GM18505 (cell line): ENCODE results near the gene OR4F6.
"Not testable (repeated sequence)": the region's sequence is repeated elsewhere in the genome, so short reads cannot be mapped to it uniquely, and the experiment has no call there.

Experiments
- ATAC-seq: cut with Tn5 transposase; IDR thresholded peaks from one replicate; pipeline ENCODE4 v1.9.1; 2021; ENCODE audit not compliant: unreplicated experiment
- POLR2A ChIP-seq: IDR thresholded peaks from 4 replicates; pipeline ENCODE4 v1.6.1; 2011; ENCODE audit warnings: borderline replicate concordance; ENCODE audit not compliant: insufficient read depth, insufficient read length; ENCODE audit errors: extremely low read depth

Gene OR4F6

GRCh38 chr15:101803209-101803608, at the start of gene OR4F6:
Gene OR4F6 (plus strand): TSS chr15:101803509. CDS start chr15:101805720, 2,211 bp downstream.
- ATAC-seq: no peak
- no peak for TF ChIP-seq POLR2A

- not testable (repeated sequence) for ATAC-seq
Observed at GRCh38 chr15:101764669-101765339, 38.5 kb upstream of the OR4F6 start.

GRCh38 chr15:101765340-101765671, 38.0 kb upstream of the OR4F6 start:
- not testable (repeated sequence) for ATAC-seq

- TF ChIP-seq POLR2A: no peak
- no peak for ATAC-seq
Observed at GRCh38 chr15:101765772-101766456, 37.4 kb upstream of the OR4F6 start.

GRCh38 chr15:101767083-101767640, 36.1 kb upstream of the OR4F6 start:
- not testable (repeated sequence) for ATAC-seq

- no peak for TF ChIP-seq POLR2A
- ATAC-seq: no peak
Observed at GRCh38 chr15:101772921-101773320, 30.4 kb upstream of the OR4F6 start.

- no peak for ATAC-seq
- no peak for TF ChIP-seq POLR2A
Observed at GRCh38 chr15:101773496-101774100, 29.7 kb upstream of the OR4F6 start.

- TF ChIP-seq POLR2A: no peak
- no peak for ATAC-seq
Observed at GRCh38 chr15:101775136-101775535, 28.2 kb upstream of the OR4F6 start.

- not testable (repeated sequence) for ATAC-seq
Observed at GRCh38 chr15:101778576-101778975, 24.7 kb upstream of the OR4F6 start.

GRCh38 chr15:101780225-101780624, 23.1 kb upstream of the OR4F6 start:
- ATAC-seq: not testable (repeated sequence)

- no peak for ATAC-seq
- TF ChIP-seq POLR2A: no peak
Observed at GRCh38 chr15:101781928-101782327, 21.4 kb upstream of the OR4F6 start.

GRCh38 chr15:101784644-101785043, 18.7 kb upstream of the OR4F6 start:
- no peak for ATAC-seq
- no peak for TF ChIP-seq POLR2A

- ATAC-seq: not testable (repeated sequence)
Observed at GRCh38 chr15:101786422-101786821, 16.9 kb upstream of the OR4F6 start.

- not testable (repeated sequence) for ATAC-seq
Observed at GRCh38 chr15:101788001-101788400, 15.3 kb upstream of the OR4F6 start.

GRCh38 chr15:101788503-101789269, 14.6 kb upstream of the OR4F6 start:
- not testable (repeated sequence) for ATAC-seq

GRCh38 chr15:101790748-101791147, 12.6 kb upstream of the OR4F6 start:
- not testable (repeated sequence) for ATAC-seq

- not testable (repeated sequence) for ATAC-seq
Observed at GRCh38 chr15:101793981-101794380, 9.3 kb upstream of the OR4F6 start.
